Measurements from ENCODE around the gene CCL18.
"Not testable (repeated sequence)": the region's sequence is repeated elsewhere in the genome, so short reads cannot be mapped to it uniquely, and the experiment has no call there.

The CCL18 gene

GRCh38 chr17:36104701-36105181 is 40.7 kb downstream of the CCL18 start:
- no peak for DNase-seq

GRCh38 chr17:36105781-36106492 is 41.9 kb downstream of the CCL18 start:
- no peak for DNase-seq

GRCh38 chr17:36106493-36106835 is 42.4 kb downstream of the CCL18 start:
- DNase-seq: no peak

GRCh38 chr17:36107660-36108059 is 43.6 kb downstream of the CCL18 start:
- DNase-seq: no peak

GRCh38 chr17:36108265-36108664 is 44.2 kb downstream of the CCL18 start:
- not testable (repeated sequence) for DNase-seq

- no peak for DNase-seq
Measured at GRCh38 chr17:36111068-36111490, 47.0 kb downstream of the CCL18 start.

GRCh38 chr17:36112572-36112971 is 48.5 kb downstream of the CCL18 start:
- no peak for DNase-seq

GRCh38 chr17:36113131-36113530 is 49.1 kb downstream of the CCL18 start:
- not testable (repeated sequence) for DNase-seq

- DNase-seq: not testable (repeated sequence)
Measured at GRCh38 chr17:36114971-36115648, 51.0 kb downstream of the CCL18 start.

GRCh38 chr17:36115649-36115977 is 51.5 kb downstream of the CCL18 start:
- not testable (repeated sequence) for DNase-seq

- DNase-seq: no peak
Measured at GRCh38 chr17:36117505-36118382, 53.7 kb downstream of the CCL18 start.

- no peak for DNase-seq
Measured at GRCh38 chr17:36118477-36119353, 54.6 kb downstream of the CCL18 start.

GRCh38 chr17:36120221-36120620 is 56.1 kb downstream of the CCL18 start:
- DNase-seq: no peak

- DNase-seq: not testable (repeated sequence)
Measured at GRCh38 chr17:36121099-36121498, 57.0 kb downstream of the CCL18 start.
